ENCODE measurements around the gene NCOA6.

DNA sequence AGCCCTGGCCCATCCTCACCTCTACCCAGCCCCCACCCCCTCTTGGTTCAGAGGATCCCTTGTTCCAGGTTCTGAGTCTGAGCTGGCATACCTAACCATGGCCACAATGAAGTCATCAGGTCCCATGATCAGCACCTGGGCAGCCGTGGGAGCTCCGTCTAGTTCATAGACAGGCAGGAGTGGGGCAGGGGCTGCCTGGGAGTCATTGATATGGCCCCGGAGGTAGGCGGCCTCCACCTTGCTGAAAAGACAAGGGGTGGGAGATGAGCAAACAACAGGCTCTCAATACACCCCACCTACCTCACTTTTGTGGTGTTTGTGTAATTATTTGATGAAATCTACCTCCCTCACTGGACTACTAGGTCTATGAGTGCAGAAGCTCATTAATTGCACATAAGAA is 26.8 kb upstream of the NCOA6 start:
- TF ChIP-seq, protein P1, sequence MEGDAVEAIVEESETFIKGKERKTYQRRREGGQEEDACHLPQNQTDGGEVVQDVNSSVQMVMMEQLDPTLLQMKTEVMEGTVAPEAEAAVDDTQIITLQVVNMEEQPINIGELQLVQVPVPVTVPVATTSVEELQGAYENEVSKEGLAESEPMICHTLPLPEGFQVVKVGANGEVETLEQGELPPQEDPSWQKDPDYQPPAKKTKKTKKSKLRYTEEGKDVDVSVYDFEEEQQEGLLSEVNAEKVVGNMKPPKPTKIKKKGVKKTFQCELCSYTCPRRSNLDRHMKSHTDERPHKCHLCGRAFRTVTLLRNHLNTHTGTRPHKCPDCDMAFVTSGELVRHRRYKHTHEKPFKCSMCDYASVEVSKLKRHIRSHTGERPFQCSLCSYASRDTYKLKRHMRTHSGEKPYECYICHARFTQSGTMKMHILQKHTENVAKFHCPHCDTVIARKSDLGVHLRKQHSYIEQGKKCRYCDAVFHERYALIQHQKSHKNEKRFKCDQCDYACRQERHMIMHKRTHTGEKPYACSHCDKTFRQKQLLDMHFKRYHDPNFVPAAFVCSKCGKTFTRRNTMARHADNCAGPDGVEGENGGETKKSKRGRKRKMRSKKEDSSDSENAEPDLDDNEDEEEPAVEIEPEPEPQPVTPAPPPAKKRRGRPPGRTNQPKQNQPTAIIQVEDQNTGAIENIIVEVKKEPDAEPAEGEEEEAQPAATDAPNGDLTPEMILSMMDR (IDR thresholded peaks at IDR 0.05), result no peak
- no peak for TF ChIP-seq POLR2A (IDR thresholded peaks at IDR 0.05)

Data from tibial nerve (tissue), 3 donors.